Peyer's patch (tissue), 4 donors: Measurements from ENCODE around the gene MAN1A1.

Source experiments
- CTCF ChIP-seq, 6 experiments: fragments of 450-650 bp in 4 of 6; fragments of 200-600 bp in 2 of 6; sonication (generic) in 1 of 6; IDR thresholded peaks; one replicate each; pipeline ENCODE4 v1.5.1; 2017 to 2019; ENCODE audit warnings: antibody characterized with exemption in 6 of 6, mild to moderate bottlenecking in 3 of 6, moderate library complexity in 1 of 6
- POLR2A ChIP-seq, 2 donors: fragments of 450-650 bp; IDR thresholded peaks; one replicate each; pipeline ENCODE4 v1.5.1; 2017; ENCODE audit warnings: antibody characterized with exemption in 2 of 2, mild to moderate bottlenecking in 2 of 2, moderate library complexity in 2 of 2

- TF ChIP-seq CTCF (IDR thresholded peaks at IDR 0.05) (no peak), POLR2A (IDR thresholded peaks at IDR 0.05) (no peak)
Observed at GRCh38 chr6:119273272-119274196, 76.0 kb downstream of the MAN1A1 start.
